Choroid plexus epithelial cell (primary cell): ENCODE results near the gene DPF3.

Experiments
- DNase-seq: peaks from one replicate; pipeline ENCODE4 v3.0.0-alpha.2; 2010; ENCODE audit warnings: low read depth
- H3K4me3 ChIP-seq: 2 replicates; pipeline ENCODE4 v1.5.1; 2011; ENCODE audit warnings: low read depth, mild to moderate bottlenecking, control low read depth, low read length, moderate library complexity
- CTCF ChIP-seq: conservative IDR thresholded peaks from 2 replicates; pipeline ENCODE4 v1.5.1; 2011; ENCODE audit warnings: low read depth, mild to moderate bottlenecking, control low read depth, inconsistent platforms, low read length, moderate library complexity

Gene DPF3

DNA sequence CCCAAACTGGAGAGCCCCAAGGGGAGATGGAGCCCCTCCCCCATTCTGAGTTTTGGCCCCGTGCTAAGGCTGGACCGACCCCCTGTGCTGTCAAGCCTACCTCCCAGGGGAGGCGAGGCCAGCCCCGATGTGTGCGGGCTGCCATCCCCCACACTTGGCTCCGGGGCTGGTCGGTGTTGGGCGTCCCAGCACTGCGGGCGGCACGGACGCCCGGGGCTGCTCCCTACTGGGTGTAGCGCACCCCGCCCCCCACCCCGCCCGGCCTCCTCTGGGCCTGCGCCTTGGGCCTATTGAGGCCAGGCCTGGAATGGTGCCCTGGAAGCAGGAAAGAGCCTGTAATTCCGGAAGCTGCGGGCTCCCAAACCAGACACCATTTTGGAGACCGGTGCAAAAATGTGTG lies 35.0 kb upstream of the DPF3 start:
- no peak overlapping the region for H3K4me3 ChIP-seq
- DNase-seq: no peak
- TF ChIP-seq CTCF: no peak

- peak within 1 kb of the TSS; percentile 97 for H3K4me3 ChIP-seq
- peak; percentile 99 for DNase-seq
- TF ChIP-seq CTCF: peak; percentile 7
These were observed 32.6 kb upstream of the DPF3 start, which contains the start of gene DCAF4 for GRCh38 chr14:72926292-72927028. Gene DCAF4 (plus strand): TSS chr14:72926464. CDS start chr14:72937979, 11,515 bp downstream.

DNA sequence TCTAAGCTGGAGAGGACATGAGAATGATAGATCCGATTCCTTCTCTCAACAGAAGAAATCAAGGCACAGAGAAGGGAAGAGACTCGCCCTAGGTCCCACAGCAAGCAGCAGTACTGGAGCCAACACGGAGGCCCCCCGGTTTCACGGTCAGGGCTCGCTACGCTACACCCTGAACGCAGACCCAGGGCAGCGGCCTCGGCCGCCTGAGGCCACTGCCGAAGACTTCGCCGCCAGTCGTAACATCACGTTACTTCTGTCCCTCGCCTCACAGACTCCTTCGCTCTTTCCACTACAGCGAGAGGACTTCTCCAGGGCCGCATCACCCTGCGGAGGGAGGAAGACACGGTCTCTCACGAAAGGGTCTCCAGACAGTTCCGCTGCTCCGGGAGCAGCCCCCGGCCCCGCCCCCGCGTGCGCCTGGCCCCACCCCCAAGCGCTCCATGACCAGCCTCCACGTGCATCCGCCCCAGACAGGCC lies 32.0 kb upstream of the DPF3 start:
- H3K4me3 ChIP-seq: peak overlapping the region; percentile 97
- DNase-seq: no peak

GRCh38 chr14:72925171-72925759 lies 31.4 kb upstream of the DPF3 start:
- no peak for DNase-seq
- H3K4me3 ChIP-seq: peak overlapping the region; percentile 97

More for the DNA sequence above, 32.0 kb upstream of the DPF3 start:
- no peak for TF ChIP-seq CTCF

DNA sequence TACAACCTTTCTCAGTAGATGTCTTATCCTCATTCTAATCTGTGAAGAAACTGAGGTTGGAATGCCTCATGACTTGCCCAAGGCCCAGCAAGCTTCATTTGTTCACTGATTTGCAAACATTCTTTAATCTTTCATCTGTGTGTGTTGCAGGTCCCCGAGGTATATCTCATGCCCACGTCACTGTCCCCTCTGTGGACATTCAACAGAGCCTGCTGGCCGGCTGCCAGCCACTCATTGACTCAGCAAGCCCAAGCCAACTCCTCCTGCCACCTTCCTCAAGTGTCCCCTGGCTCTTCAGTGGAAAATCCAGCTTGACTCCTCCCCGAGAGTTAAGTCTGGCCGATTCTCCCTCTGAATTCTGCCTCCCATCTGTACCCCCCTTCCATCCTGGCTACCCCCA lies 30.4 kb upstream of the DPF3 start:
- no peak for DNase-seq
- no peak overlapping the region for H3K4me3 ChIP-seq
- no peak for TF ChIP-seq CTCF

More at GRCh38 chr14:72925171-72925759, 31.4 kb upstream of the DPF3 start:
- TF ChIP-seq CTCF: no peak

- no peak for TF ChIP-seq CTCF
- H3K4me3 ChIP-seq: no peak overlapping the region
- DNase-seq: peak; percentile 18
These were observed 27.5 kb upstream of the DPF3 start for GRCh38 chr14:72921396-72921795.

DNA sequence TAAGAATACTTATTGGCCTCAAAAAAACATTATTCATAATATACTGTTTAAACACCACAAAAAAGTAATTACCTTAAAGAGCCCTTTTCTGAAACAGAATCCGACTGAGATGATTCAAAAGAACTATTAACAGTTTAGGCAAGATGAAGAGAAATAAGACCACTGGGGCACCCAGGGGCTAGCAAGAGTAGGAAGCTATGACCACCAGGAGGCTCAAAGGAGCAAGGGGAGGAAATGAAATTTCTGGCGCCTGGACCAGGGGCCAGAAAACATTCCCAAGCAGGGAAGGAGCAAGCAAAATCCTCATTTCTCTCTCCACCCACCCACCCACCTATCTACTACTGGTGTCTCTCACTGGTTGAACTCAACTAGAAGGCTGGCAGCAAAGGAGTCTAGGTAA lies 26.1 kb upstream of the DPF3 start:
- peak; percentile 43 for TF ChIP-seq CTCF
- DNase-seq: no peak
- H3K4me3 ChIP-seq: no peak overlapping the region
